Stimulated activated CD4-positive, alpha-beta T cell treated with anti-CD3 and anti-CD28 coated beads, Interleukin-4, amount 100 ng/mL, for 1 hour (primary cell): Measurements from ENCODE around the gene PARD3.

Experiments used
- DNase-seq: peaks from one replicate; pipeline ENCODE4 v3.0.0-alpha.2; 2020

Gene PARD3

DNA sequence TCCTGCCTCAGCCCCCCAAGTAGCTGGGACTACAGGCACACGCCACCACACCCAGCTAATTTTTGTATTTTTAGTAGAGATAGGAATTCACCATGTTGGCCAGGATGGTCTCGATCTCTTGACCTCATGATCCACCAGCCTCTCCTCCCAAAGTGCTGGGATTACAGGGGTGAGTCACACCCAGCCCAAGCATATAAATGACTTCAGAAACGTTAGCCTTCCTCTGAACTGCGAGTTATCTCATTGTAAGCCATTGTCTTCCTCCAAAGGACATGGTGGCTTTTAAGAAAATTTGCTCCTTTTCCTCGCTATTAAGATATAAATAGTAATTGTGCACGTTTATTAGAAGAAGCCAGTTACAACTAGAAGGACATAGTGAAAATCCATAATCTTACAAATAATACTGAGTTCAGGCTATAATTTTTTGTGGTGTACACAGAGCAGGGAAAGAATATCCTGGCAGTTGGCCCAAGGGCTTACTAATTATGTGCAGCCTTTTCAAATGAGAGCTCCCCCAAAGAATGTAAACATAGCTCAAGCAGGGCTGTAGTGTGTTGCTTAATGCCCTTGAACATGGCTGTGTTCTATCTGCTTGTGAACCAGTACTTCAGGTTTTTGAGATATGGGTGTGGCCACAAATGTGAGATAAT lies 495.8 kb downstream of the PARD3 start:
- no peak for DNase-seq

- no peak for DNase-seq
These were observed 498.9 kb downstream of the PARD3 start for GRCh38 chr10:34316154-34316553.

- no peak for DNase-seq
These were observed 500.6 kb downstream of the PARD3 start for GRCh38 chr10:34314457-34314856.

- DNase-seq = no peak
These were observed 501.2 kb downstream of the PARD3 start for GRCh38 chr10:34313888-34314287.

GRCh38 chr10:34313353-34313752 lies 501.7 kb downstream of the PARD3 start:
- DNase-seq = no peak

DNA sequence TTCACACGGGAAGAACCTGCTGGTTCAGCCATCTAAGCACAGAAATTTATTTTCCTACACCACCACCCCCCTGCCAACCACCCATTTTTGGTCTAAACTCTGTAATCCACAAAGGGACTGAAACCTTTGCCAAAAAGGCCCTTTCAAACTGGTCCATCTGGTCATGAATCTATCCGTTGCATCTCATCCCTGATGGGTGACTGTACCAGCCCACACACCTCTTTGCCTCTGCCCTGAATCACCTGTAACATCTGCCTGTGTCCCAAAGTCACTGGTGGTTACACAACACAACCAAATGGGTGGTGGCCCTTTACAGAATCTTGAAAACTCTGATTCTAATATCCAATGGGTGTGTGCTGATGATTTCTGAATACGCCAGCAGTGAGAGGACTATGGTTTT lies 503.4 kb downstream of the PARD3 start:
- no peak for DNase-seq

GRCh38 chr10:34310234-34310633 lies 504.9 kb downstream of the PARD3 start:
- no peak for DNase-seq

GRCh38 chr10:34305189-34305588 lies 509.9 kb downstream of the PARD3 start:
- no peak for DNase-seq

DNA sequence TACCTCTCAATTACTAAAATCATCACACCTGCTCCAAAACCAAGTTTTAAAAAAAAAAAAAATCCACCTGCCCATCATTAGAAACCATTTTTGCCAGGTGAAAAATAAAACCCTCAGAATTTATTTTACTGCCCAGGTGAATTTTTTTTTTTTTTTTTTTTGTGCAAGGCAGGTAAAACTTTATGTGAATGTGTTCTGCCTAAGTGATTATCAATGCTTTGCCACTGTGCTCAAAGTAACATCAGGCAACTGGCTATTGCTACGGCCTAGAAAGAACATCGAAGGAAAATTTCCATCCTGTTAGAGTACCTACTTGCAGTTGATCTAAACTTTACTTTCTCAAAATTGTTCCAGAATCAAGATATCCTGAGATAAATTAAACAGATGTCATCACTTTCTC lies 512.1 kb downstream of the PARD3 start:
- no peak for DNase-seq

- no peak for DNase-seq
These were observed 515.9 kb downstream of the PARD3 start for GRCh38 chr10:34299105-34299611.

GRCh38 chr10:34298346-34298818 lies 516.7 kb downstream of the PARD3 start:
- no peak for DNase-seq

DNA sequence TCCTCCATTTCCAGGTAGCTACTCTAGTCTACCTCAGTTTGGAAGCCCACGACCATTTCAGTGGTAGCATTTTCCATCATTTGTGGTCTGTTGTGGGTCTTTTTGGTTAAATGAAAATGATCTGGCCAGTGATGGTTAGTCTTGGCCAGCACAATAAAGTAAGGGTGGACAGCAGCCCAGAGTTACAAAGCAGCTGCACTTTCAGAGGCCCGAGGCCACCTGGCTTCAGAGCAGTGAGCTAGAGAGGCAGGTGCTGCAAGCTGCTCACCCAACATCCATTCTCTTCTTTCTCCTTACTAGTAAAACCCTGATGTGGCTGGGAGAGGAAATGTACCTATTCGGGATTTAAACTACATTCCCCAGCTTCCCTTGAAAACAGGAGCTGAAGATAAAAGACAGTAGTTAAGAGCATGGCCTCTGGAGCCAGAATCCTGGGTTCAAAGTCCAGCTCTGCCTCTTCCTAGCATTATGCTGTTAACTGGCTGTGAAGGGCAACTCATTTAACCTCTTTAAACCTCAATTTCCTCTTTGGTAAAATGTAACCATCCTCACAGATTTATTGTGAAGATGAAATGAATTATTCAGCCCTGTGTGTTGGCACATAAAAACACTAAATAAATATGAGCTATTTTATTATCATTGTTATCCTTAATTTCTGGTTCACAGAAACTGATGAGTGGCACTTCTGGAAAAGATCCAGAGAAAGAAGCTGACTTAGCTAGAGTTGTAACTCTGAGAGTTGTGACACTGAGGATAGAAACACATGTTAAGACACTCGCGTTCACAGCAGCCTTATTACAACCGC lies 517.4 kb downstream of the PARD3 start:
- no peak for DNase-seq

GRCh38 chr10:34295142-34295548 lies 520.0 kb downstream of the PARD3 start:
- DNase-seq = no peak

DNA sequence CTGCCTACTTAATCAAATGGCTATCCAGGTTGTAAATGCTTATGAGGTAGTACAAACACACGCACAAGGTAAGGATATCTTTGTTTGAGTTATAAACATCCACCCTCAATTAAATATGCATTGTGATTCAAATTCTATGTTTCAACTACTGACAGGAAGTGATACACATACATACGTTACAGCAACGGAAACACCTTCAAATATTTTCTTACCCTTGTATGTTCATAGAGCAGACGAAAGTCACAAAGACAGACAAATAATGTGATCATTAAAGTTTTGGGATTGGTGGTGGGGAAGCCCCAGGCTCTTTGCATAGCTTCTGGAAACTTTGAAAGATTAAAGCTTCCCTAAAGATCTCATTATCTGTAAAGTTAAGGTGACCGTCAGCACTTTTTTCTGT lies 521.0 kb downstream of the PARD3 start:
- no peak for DNase-seq

GRCh38 chr10:34292675-34293074 lies 522.4 kb downstream of the PARD3 start:
- DNase-seq = no peak

DNA sequence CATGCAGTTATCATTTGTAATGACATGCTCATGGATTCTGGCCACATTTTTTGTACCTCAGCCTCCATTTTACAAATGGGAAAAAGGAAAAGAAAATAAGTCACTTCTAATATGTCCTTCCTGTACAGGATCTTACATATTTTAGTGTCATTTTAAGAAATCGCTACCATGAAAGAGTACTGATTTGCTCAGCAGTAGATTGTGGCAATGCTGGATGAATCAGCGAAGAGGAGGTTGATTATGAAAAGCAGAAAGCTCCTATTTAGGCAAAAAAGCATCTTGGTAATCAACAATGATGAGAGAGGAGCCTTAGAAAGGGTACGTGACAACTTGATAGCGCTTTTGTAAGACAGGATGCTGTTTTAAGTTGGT lies 522.9 kb downstream of the PARD3 start:
- DNase-seq = no peak

DNA sequence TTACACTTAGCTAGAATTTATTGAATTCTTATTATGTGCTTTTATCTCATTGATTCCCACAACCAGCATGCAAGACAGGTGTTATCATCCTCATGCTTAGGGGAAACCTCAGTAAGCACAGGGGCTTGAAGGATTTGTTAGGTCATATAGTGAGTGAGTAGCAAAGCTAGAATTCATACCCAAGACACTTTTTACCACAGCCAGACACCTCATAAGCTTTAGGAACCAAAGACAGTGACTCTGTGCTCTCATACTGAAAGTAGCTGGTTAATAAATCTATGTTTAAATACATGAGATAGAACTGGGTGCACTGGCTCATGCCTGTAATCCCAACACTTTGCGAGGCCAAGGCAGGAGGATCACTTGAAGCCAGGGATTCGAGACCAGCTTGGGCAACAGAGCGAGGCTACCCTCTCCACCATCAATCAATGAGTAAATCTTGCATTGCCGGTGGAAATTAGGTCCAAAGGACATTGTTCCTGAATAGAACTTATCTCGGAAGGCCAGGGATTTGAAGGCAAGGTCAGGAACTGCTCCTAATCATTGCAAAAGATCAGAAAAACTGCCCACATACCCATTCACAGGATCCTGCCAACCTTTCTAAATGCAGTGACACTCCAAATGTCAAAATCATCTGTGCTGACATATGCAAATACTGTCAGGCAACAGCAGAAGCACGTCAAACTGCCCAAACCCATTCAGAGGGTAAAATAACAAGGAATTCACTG lies 523.5 kb downstream of the PARD3 start:
- no peak for DNase-seq

DNA sequence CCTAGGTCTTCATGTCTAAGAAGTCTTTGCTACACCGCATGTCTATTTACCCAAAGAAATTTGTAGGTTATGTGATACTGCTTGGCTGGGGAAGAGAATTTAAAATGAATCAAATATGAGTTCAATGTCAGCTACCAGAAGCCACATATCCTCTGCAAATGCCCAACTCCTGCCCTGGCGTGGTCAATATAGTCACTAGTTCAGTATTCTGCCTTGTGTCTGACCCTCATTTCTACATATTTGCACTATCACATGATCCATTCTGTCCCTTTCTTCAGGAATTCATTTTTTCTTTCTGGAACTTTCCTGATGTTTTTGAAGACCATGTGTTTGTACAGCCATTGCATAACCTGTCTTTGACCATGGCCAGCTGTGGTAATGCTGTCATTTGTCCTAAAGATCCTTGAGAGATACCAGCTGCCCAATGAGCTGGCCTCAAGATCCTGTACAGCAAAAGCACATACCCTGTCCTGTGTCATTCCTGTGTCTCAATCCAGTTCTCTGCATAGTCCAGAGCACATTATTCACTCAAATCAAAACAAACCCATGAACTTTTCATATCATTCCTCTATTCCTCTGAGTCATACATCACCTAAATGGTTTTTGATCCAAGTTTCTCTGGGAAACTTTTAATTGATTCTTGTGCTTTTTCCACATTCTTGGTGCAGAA lies 524.5 kb downstream of the PARD3 start:
- DNase-seq = no peak

DNA sequence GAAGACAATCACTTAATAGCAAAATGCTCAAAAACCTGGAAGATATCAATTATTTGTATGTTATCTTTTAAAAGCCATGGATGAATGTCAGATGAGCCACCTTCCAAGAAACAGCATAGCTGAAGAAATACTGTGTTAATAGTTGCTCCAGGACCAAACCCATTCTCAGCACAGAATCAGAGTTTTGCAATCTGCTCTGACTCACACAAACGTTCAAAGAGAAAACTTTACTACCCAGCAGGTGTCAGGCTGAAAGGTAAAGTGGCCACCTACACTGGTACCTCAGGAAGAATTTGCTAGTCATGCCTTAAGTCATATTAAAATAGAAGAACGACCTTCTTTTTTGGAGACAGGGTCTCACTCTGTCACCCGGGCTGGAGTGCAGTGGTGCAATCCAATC lies 526.5 kb downstream of the PARD3 start:
- no peak for DNase-seq

GRCh38 chr10:34286136-34286739 lies 528.9 kb downstream of the PARD3 start:
- no peak for DNase-seq

- no peak for DNase-seq
These were observed 533.2 kb downstream of the PARD3 start for GRCh38 chr10:34281661-34282582.
